Activated CD4-positive, alpha-beta T cell treated with anti-CD3 and anti-CD28 coated beads for 4 hours (primary cell): ENCODE measurements around the gene GPRIN1.
"Not testable (repeated sequence)": the region's sequence is repeated elsewhere in the genome, so short reads cannot be mapped to it uniquely, and the experiment has no call there.

Experiments
- DNase-seq, 2 donors: peaks; one replicate each; pipeline ENCODE4 v3.0.0-alpha.2; 2020

GPRIN1 gene

DNA sequence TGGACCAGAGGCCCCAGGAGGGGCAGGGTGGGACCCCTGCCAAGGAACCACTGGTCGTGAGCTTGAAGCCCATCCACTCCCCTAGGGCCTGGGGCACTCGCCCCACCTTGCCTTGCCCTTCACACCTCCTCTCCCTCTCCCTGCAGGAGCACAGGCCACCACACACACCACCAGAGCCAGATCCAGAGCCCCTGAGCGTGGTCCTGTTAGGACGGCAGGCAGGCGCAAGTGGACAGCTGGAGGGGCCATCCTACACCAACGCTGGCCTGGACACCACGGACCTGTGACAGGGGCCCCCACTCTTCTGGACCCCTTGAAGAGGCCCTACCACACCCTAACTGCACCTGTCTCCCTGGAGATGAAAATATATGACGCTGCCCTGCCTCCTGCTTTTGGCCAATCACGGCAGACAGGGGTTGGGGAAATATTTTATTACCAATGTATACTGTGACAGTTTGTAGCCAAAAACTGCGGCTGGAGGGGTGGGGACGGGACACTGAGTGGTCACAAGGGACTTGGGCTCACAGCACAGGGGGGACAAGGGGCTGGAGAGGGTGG is 14.5 kb downstream of the GPRIN1 start:
- DNase-seq: no peak

DNA sequence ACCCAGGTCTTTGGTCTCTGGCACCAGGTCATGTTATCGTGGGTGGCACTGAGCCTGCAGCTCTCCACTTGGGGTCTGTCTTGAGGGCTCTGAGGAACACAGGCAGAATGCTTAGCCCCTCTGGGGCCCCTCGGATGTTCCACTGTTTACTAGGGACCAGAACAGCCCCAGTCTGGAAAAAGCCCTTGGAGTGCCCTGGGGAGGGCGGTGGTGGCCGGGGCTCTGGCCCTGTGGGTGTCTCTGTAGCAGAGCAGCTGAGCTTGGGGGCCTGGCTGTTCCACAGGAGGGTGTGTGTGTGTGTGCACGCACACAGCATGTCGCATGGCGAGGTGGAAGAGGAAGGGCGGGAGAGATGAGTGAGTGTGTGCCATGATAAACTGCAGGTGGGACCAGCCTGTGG is 15.4 kb downstream of the GPRIN1 start:
- DNase-seq: no peak

DNA sequence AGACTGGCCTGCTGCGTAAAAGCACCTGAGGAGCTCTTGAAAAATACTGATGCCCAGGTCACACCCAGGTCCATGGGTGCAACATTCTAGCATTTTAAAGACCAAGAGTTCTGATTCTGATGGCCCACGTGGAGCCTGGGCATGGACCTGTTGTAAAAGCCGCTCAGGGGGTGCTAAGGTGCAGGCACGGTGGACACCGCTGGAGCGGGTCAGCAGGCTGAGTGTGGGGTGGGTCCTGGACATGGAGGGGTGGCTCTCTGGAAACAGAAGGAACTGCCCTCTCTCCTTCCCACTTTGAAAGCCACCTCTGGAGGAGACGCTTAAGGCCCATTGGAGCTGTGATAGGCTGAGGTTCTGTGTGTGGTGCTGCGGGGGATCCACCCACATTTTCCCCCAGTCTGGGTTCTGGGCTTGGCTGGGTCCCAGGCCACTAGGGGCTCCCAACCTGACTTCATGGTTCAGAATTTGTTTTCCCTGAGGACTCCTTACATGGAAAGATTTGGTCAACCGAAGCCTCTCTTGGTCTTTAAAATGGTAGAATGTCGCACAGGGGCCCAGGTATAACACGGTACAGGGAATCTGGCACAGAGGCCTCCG is 16.6 kb downstream of the GPRIN1 start:
- no peak for DNase-seq

DNA sequence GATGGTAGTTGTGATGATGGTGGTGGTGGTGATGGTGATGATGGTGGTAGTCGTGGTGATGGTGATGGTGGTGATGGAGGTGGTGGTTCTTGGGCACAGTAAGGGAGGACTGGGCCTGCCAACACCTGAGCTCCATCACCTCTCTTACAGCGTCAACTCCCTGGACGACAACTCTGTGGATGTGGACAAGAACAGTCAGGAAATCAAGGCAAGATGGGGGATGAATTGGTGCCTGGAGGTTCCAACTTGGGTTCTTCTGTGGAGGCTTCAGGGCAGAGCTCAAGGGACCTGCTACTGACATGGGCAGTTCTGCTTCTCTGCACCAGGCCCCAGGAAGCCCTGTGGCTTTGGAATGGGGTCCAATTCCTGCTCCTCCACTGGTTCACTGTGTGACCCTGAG is 17.4 kb downstream of the GPRIN1 start:
- DNase-seq: no peak

DNA sequence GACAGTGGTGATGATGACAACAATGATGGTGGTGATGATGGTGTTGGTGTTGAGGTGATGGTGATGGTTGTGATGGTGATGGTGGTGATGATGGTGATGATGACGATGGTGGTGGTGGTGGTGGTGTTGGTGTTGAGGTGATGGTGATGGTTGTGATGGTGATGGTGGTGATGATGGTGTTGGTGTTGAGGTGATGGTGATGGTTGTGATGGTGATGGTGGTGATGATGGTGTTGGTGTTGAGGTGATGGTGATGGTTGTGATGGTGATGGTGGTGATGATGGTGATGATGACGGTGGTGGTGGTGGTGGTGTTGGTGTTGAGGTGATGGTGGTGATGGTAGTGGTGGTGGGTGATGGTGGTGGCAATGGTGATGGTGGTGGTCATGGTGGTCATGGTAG is 18.3 kb downstream of the GPRIN1 start:
- DNase-seq: not testable (repeated sequence)

DNA sequence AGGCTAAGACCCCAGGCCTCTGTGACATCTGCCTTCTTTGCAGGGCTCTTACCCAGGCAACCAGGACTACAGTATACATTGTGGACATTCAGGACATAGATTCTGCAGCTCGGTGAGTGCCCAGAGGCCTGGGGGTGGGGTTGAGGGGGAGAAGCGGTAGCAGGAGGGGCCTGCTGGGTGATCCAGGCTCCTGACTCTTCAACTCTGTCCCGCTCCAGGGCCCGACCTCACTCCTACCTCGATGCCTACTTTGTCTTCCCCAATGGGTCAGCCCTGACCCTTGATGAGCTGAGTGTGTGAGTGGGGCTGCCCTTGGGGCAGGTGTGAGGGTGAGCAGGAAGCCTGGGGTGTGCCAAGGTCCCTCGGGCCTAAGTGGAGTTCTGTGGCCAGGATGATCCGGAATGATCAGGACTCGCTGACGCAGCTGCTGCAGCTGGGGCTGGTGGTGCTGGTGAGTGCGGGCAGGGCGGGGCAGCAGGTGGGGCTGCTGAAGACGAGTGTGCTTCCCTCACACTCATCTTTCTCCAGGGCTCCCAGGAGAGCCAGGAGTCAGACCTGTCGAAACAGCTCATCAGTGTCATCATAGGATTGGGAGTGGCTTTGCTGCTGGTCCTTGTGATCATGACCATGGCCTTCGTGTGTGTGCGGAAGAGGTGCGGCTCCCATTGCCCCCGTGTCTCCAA is 19.8 kb downstream of the GPRIN1 start:
- no peak for DNase-seq

DNA sequence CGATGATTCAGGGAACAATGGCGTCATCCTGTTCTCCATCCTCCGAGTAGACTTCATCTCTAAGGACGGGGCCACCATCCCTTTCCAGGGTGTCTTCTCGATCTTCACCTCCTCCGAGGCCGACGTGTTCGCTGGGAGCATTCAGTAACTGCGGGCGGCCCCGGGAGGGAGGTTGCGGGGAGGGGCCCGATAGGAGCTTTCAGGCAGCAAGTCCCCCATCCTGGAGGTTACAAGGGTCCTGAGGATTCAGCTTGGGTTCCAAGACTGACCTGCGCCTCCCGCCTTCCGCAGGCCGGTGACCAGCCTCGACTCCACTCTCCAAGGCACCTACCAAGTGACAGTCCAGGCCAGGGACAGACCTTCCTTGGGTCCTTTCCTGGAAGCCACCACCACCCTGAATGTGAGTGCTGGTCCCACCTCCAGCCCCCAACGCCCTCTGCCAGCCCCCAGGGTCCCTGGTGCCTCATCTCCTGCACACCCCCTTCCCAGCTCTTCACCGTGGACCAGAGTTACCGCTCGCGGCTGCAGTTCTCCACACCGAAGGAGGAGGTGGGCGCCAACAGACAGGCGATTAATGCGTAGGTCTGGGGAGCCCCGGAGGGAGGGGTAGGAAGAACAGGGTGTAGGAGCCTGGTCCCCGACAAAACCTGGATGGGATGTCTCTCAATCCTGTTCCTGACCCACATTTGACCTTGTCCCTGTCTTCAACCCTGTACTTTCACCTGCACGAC is 20.8 kb downstream of the GPRIN1 start:
- DNase-seq: no peak

DNA sequence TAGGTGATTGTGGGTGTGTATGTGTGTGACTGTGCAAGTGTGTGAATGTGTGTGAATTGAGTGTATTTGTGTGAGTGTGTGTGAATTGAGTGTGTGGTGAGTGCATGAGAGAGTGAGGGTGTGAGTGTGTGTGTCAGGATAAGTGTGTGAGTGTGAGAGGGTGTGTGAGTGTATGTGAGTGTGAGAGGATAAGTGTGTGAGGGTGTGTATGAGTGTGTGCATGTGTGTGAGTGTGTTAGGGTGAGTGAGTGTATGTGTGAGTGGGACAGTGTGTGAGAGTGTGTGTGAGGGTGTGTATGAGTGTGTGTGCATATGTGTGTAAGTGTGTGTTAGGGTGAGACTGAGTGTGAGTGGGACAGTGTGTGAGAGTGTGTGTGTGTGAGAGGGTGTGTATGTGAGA is 21.7 kb downstream of the GPRIN1 start:
- no peak for DNase-seq

DNA sequence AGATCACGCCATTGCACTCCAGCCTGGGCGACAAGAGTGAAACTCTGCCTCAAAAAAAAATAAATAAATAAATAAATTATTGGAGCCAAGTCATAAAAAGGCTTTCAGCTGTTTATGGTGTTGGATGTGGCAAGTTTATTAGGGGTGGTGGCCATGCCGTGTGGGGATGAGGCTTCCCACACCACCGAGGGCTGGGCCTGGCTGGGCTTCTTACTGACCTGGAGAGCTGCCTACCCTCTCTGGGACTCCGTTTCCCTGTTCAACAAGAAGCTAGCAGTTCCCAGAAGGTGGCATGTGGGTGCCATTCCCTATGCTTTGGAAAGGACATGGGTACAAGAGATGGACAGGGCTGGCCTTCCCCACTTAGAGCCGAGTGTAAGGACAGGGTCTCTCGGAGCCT is 22.6 kb downstream of the GPRIN1 start:
- DNase-seq: no peak

DNA sequence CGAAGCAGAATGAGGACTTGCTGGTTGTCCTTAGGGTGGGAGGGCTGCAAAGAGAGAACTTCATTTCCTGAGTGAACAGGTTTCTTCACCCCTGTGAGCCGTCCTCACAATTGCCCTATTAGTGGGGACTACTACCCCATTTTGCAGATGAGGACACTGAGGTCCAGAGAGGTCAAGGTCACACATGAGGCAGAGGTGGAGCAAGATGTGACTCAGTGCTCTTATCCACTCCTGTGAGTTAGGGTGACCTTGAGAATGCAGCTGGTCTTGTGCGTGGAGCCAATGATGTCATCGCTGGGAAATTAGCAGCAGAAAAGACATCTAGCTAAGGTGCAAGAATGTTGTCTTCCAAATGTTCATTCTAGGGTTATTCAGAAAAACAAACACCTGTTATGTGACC is 26.9 kb downstream of the GPRIN1 start:
- DNase-seq: no peak

DNA sequence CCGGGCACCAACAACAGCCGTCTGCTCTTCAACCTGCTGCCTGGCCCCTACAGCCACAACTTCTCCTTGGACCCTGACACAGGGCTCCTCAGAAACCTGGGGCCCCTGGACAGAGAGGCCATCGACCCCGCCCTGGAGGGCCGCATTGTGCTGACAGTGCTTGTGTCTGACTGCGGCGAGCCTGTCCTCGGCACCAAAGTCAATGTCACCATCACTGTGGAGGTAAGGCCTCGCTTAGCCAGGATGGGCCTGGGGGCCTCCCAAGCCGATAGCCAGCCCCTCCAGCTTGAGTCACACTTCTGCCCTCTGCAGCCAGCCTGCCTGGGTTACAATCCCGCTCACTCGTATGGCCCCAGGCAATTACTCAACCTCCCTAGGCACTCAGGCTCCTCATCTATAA is 28.6 kb downstream of the GPRIN1 start:
- DNase-seq: no peak

DNA sequence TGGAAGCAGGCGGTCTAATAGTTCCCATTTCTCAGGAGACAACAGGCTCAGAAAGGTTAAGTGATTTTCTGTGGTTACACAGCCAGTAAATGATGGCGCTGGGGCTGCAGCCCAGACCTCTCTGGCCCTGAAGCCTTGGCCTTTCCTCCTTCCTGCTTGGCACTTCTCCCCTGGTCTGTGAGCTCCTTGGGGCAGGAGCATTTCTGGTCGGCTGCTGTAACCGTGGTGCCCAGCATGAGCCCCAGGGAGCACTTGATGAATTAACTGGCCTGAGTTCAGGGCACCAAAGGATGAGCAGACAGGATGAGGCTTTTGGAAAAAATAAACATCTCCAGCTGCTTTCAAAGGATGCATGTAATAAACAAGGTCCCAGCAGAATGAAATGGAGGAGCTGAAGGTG is 30.6 kb downstream of the GPRIN1 start:
- no peak for DNase-seq

DNA sequence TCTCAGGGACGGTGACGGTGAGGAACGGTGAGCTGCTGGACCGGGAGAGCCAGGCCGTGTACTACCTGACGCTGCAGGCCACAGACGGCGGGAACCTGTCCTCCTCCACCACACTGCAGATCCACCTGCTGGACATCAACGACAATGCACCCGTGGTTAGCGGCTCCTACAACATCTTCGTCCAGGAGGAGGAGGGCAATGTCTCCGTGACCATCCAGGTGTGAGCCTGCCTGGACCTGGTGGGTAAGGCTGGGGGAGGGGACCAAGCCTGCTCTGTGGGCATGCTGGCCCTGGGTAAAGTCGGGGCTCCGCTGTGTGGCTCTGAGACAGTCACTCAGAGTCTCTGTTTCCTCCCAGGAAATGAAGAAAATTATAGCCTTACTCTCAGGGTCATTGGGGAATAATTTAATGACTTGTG is 31.6 kb downstream of the GPRIN1 start:
- DNase-seq: peak; percentile 23 to 33

DNA sequence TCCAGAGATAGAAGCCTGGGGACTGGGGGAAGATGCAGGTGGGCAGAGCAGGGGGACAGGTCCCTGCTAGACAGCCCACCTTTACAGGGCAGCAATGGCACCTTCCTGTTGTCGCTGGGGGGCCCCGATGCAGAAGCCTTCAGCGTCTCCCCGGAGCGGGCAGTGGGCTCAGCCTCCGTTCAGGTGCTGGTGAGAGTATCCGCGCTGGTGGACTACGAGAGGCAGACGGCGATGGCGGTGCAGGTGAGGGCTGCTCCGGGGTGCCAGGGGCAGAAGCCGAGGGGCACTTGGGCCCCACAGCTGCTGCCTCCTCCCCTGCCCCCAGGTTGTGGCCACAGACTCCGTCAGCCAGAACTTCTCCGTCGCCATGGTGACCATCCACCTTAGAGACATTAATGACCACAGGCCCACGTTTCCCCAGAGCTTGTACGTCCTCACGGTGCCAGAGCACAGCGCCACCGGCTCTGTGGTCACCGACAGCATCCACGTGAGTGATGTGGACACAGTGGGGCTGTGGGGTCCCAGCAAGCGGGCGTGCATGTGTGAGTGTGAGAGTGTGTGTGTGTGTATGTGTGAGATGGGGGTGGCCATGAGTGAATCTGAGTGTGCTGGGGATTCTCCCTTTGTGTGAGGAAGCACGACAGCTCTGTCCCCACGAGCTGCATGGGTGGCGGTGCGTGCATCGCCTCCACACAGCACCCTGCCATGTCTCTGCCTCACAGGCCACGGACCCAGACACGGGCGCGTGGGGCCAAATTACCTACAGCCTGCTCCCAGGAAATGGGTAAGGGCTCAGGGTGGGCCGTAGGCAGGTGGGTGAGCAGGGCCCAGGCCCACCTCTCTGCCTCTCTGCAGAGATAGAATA is 32.4 kb downstream of the GPRIN1 start:
- no peak for DNase-seq

DNA sequence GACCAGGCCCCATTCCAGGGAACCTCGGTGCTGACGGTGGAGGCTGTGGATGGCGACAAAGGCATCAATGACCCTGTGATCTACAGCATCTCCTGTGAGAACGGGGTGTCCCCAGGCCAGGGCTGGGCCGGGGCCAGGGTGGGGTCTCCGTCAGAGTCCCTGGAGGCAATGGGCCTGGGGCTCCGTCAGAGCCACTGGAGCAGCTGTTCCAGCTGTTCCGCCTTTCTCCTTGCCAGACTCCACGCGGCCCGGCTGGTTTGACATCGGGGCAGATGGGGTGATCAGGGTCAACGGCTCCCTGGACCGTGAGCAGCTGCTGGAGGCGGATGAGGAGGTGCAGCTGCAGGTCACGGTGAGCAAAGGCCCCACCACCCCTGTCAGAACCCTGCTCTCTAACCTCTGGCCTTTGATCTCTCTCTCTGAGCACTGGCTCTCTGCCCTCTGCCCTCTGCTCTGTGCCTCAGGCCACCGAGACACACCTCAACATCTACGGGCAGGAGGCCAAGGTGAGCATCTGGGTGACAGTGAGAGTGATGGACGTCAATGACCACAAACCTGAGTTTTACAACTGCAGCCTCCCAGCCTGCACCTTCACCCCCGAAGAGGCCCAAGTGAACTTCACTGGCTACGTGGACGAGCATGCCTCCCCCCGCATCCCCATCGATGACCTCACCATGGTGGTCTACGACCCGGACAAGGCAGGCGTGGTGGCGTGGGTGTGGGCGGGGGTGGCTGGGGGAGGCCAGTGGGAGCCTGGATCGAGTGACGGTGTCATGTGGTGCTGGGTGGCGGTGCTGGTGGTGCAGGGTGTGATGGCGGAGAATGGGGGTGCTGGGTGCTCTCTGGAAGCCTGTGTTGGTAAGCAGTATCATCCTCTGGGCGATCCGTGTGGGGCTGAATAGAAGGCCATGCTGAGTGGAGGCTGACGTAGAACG is 34.2 kb downstream of the GPRIN1 start:
- no peak for DNase-seq

DNA sequence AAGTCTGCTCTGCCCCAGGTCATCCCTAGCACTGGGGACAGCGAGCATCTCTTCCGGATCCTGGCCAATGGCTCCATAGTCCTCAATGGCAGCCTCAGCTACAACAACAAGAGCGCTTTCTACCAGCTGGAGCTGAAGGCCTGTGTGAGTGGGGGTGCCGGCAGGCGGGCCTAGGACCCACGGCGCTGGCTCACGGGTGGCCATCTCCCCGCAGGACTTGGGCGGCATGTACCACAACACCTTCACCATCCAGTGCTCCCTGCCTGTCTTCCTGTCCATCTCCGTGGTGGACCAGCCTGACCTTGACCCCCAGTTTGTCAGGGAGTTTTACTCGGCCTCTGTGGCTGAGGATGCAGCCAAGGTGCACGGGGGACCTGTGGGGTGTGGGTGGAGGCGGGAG is 34.9 kb downstream of the GPRIN1 start:
- DNase-seq: no peak

DNA sequence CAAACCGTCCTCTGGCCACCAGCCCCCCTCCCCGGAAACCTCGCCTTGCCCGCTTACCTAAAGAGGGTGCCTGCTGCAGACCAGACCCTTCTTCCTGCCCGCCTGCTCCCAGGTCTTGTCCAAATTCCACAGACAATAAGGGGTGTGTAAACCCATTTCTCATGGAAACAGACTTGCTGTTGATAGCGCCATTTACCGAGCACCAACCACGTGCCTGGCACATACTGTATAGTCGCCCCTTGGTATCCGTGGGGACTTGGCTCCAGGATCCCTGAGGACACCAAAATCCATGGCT is 35.7 kb downstream of the GPRIN1 start:
- no peak for DNase-seq

DNA sequence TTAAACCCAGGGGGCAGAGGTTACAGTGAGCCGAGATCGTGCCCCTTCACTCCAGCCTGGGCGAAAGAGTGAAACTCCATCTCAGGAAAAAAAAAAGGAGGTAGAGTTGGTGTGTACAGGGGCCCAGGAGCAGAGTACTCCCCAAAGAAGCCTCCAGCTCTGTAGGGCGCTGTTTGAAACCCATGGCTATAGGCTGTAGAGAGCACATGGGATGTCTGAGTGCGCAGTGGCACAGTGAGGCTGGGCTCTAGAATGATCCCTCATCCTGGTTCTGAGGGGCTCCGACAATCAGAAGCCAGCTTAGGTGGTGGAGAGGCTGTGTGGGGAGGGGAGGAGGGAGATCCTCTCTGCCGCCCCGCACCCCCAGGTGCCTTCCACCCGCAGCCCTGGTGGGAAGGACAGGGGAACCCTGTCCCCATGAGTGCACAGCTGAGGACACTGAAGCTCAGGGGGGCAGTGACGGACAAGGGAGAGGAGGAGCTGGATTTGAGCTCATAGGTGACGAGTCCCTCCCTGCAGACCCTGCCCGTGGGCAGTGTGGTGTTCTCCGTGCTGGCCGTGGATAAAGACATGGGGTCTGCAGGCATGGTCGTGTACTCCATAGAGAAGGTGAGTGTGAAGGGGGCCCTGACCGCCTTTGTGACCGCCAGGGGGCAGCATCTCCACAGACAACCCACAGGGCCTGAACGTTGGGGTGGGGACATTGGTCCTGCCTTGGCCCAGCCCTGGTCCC is 36.2 kb downstream of the GPRIN1 start:
- peak; percentile 73 to 81 for DNase-seq

DNA sequence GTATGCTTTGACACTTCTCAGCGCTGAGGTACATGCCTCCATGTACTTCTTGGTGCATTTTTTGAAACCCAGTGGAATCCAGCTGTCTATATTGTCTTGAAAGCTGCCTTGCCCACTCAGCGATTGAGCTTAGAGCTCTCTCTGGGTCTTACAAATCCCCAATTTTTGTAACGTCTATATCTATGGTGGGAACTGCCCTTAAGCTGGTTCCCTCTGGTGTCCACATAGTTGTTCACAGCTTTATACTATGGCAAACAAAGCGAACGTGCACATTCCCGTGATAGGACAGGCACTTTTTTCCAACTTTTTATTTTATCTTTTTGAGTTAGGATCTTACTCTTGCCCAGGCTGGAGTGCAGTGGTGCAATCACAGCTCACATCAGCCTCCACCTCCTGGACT is 39.9 kb downstream of the GPRIN1 start:
- DNase-seq: no peak

DNA sequence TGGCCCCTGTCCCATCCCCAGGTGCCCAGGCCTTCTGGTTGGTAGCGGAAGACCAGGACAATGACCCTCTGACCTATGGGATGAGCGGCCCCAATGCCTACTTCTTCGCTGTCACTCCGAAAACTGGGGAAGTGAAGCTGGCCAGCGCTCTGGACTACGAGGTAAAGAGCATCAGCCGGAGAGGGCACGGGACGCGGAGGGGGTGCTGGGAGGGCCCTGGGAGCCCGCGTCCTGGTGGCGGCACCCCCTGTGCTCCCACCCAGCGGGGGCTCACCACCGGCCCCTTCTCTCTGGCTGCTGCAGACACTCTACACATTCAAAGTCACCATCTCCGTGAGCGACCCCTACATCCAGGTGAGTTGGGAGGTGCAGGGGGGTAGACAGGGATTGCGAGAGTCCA is 41.3 kb downstream of the GPRIN1 start:
- DNase-seq: no peak

DNA sequence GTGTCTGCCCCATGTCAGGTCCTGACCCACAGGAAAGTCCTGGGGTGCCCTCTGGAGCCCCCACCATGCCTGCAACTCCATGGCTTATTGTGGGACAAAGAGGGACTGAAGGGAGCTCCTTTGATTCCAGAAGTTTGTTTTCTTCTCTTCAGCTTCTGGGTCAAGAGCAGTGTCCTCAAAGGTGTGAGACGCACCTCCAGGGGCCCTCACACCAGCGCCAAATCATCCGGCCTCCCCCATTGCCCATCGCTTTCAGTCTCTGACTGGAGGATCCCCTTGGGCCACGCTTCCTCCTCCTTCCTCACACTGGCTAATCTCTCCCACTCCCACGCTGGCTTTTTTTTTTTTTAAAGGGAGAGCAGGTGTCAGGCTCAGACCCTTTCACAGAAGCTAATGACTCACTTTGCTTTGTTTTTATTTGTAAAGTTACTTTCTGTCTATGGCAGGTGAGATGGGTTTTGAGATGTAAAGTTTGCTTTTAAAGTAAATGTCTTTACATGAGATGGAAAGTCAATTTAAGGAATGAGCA is 44.1 kb downstream of the GPRIN1 start:
- no peak for DNase-seq
